GM21619 (cell line): ENCODE results near the gene TRIO.
"Not testable (repeated sequence)": the region's sequence is repeated elsewhere in the genome, so short reads cannot be mapped to it uniquely, and the experiment has no call there.

Experiments used
- ATAC-seq: cut with Tn5 transposase; IDR thresholded peaks from one replicate; pipeline ENCODE4 v1.9.1; 2021; ENCODE audit not compliant: unreplicated experiment

TRIO gene

DNA sequence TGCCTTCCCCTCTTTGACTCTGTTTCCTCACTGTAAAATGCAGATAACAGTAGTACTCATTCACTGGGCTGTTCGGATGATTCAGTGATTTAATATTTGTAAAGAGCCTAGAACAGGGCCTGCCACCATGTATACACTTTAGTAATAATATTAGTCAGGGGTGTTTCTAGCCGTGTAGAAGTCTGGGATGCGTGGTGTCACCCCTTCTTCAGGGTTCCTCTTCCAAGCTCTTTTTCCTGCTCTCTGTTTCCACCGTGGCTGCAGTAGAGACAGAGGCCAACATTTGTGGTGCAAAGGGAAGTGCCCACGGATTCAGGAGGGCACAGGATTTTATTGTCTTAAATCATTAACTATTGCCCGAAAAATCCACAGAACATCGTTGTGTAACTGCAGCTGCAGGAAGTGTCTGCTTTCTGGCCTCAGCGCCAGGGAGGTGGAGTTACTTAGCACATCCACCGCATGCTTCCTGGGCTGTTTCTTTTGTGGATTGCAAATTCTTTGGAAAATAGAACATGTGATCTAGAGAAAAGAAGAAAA lies 61.7 kb downstream of the TRIO start:
- no peak for ATAC-seq

DNA sequence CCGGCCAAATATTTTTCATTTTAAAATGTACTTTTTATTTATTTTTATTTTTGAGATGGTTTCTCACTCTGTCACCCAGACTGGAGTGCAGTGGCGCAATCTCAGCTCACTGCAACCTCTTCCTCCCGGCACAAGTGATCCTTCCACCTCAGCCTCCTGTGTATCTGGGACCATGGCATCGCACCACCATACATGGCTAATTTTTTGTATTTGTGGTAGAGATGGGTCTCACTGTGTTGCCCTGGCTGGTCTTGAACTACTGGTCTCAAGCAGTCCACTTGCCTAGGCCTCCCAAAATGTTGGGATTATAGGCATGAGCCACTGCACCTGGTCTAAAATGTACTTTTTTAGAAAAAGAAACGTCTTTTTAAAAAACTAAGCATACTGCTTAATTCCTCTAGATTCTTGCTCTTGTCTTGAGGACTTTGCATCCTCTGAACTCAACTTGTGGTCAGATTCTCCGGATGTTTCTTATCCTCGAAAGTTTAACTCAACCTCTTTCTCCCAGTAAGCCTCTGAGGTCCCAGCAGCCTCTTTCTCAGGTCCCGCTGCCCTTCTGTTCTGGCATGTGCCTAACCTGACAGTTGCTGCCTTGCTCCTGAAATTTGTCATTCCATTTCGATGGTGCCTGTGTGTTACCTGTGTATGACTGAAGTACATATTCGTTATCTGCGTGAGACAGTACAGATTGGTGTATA lies 63.0 kb downstream of the TRIO start:
- ATAC-seq: no peak

DNA sequence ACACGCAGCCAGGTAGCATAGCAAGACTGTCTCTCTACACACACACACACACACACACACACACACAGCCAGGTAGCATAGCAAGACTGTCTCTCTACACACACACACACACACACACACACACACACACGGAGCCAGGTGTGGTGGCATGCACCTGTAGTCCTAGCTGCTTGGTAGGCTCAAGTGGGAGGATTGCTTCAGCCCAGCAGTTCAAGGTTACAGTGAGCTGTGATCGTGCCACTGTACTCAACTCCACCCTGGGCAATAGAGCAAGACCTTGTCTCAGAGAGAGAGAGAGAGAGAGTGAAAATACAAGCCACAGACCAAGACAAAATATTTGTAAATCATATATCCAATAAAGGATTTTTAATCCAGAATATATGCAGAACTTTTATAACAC lies 64.3 kb downstream of the TRIO start:
- not testable (repeated sequence) for ATAC-seq

DNA sequence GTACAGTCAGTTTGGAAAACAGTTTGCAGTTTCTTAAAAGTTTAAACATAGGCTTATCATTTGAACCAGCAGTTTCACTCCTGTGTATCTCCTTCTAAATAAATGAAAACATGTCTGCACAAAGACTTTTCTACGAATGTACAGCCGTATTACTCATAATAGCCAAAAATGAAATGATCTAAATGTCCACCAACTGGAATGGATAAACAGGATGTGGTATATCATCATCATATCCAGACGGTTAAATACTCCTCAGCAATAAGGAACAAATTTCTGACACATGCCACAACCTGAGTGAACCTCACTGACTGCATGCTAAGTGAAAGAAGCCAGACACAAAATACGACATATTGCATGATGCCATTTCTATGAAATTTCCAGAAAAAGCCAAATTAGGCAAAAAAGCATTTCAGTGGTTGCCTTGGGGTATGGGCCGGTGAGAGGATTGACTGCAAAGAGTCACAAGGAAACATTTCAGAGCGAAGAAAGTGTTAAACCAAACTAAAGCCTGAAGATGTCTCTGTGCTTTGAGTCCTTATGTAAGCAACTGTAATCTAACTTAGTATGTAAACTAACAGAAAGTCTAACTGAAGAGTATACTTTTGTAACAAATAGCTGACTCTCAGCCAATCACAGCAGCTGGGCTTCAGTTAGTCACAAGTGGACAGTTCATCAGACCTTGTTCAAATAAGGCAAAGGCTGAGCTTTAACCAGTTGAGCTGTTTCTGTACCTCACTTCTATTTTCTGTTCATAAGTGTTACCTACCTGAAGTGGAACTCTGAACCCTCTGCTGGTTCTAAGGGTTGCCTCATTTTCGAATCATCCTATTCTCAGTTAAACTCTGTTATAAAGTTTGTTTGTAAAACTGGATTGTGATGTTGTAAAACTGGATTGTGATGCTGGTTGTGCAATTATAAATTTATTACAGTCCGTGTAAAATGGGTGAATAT lies 65.2 kb downstream of the TRIO start:
- peak; percentile 54 for ATAC-seq

DNA sequence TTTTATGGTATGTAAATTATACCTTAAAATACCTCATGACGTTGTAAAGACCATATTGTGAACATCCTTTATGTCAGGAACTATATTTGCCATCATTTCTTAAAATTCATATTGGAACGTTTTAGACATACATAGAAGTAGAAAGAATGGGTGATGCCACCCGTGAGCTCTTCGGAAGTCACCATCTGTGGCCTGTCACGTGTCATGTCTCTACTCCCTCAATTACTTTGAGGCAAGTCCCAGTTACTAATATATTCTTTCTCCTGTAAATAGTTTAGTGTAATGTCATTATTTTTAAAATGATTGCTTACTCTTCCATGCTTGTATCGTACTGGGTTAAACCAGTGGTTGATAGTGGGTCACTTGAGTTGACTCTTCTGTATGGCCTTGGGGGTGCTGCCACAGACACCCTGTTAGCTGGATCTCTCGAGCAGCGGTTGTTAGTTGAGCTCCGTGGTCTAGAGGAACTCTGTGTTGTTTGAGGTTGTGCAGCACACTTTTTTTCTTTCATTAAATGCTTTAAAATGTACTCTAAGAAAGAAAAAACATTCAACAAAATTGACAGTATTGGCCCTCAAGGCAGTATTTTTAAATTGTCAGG lies 66.2 kb downstream of the TRIO start:
- no peak for ATAC-seq

DNA sequence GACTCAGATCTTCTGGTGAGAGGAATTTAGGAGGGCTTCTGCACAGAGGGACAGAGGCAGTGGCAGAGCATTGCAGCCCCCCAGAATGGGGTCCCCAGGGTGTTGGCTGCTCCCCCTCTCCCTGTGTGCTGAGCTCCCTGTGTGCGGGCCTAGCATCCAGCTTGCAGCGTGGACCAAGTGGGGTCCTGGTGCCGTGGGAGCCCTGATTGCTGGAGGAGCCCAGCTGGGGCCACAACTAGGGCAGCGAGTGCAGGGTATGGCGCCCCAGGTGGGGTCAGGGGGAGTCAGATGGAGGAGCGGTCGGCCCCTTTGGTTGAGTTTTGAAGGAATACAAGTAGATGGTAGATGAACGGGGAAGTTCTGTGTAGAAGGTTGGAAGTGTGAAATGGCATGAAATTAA lies 66.7 kb downstream of the TRIO start:
- ATAC-seq: no peak

DNA sequence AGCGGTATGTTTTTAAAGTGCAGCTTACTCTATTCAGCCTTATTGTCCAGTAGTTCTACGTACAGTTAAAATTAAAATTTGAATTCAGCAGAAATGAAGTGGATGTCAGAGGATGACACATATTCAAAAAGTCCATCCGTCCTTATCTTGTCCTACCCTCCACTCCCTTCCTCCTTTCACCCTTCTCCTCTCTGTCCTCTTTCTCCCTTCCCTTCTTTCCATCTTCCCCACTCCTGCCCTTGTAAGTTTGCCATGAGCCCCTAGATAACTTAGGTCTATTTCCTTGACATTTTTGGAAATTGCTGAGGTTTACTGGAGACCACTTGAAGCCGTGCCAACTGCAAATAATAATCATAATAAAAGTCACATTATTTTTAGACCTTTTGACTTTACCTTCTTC lies 67.6 kb downstream of the TRIO start:
- no peak for ATAC-seq

DNA sequence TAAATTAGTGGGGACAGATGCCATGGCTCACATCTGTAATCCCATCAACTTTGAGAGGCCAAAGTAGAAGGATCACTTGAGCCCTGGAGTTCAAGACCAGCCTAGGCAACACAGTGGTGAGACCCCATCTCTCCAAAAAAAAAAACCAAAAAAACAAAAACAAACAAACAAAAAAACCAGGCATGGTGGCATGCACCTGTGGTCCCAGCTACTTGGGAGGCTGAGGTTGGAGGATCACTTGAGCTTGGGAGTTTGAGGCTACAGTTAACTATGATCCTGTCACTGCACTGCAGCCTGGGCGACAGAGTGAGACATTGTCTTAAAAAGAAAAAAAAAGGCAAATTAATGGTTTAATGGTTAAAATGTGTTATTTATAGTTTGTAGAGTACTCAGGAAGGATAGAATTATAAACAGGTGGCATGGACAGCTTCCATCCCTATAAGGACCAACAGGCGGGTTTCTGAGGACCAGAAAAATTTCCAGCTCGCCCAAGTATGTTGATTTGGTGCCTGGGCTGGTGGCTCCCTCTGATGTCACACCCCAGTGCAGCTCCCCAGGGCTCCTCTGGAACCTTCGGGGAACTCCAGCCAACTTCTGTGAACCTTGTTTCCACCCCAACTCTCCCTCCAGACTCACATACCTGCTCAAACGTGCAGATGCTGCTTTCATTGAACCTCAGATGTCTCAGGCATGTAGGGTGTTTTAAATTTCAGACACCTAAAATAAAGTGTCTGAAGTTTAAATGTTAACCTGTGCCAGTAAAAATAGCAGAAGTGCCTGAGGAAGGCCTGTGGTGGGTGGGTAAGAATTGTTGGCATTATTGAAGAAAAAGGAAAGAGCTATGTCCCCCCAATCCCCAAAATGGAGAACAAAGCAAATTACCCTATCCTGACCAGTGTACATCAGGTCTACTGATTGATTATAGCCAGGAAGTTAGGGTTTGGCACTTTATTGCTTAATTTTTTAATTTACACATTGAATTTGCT lies 69.0 kb downstream of the TRIO start:
- ATAC-seq: peak; percentile 25

DNA sequence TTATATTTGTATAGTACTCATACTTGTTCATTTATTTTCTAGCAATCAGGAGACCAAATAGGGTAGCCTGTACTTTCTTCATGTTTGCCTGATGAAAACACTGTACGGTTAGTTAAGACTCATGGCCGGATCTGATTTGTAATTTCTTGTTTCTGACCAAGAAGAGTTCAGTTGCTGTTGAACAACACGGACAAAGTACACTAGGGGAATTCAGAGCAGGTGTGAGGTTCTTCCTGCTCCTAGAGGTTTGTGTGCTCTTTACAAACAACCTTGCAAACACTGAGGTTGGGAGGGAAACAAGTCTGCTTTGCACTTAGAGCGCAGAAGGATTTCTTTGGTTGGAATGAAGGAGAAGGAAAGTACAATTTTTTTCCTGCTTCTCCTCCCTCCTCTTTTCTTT lies 69.7 kb downstream of the TRIO start:
- ATAC-seq: peak; percentile 30

DNA sequence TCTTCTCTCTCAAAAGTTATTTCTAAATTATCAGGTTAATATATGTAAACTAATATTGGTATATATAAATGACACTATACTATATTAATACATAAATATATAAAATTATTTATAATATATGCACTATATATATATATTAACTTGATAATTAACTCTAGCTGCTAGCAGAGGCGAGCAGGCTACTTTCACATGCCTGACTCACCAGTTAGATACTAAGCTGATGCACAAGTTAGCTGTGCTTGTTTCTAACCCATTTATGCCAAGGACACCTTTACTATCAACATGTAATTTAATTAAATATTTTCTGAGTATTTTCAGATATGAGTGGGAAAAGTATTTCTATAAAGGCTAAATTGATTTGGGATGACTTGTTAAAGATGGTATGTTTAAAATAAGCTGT lies 70.1 kb downstream of the TRIO start:
- ATAC-seq: no peak

DNA sequence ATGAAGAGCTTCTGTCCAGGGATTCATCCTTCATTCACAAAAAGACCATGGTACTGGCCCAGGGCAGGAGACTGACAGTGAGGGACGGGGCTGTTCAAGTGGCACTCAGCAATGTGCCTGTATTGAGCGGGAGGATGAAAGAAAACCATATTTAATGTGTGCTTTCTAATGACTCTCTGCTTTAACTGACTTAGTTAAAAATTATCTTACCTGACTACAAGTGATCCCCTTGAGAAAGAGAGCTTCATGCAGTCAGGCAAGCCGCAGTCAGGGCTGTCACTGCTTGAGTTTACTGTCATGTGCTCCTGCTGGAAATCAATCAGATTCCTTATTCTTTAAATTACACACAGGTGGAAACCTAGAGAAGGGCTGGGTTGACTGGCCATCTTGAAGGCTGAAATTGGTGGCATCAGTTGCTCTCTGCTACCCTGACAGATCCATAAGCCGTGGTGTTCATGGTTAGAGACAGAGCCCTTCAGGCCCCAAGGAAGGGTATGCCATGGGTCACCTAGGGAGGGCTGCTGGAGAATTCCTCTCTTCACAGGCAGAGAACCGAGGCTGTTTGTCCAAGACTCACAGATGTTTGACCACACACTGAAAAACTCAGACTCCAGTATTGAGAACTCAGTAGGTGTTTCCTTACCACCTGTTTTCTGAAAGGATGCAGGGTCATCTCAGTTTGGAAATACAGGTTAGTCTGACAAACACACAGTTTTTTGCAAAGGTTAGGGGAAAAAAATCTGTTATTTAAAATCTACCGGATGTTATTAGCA lies 70.9 kb downstream of the TRIO start:
- peak; percentile 33 for ATAC-seq

DNA sequence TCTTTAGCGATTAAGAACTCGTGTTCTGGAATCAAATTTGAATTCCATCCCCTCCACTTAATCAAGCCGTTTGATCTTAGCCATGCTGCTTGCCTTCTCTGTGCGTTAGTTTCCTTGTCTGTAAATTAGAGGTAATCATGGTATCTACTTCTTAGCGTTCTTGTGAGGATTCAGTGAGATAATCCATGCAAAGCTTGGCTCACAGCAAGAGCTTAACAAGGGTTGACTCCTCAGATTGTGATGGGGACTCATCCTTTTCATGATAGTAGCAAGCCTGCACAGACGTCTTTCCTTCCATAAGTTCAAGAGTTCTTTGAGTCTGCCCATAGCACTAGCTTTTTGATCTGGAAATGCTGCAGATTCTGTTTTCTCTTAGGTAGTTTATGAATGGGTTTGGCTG lies 72.8 kb downstream of the TRIO start:
- ATAC-seq: no peak

DNA sequence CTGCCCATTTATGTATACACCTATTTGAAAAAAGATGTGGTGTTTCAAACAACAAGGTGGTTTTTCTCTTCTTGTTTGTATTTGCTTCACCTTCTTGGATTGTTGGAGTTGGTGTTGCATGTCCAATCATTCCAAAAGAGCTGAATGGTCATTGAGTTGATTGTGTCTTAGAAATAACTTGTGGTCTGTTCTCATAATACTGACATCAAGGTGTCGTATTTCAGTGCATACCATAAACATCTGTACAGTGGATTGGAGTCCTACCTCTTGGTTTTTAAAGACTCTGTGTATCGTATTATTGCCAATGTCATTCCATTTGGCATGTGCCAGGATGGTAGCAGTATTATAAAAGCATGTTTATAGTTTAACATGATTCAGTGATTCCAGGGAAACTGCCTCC lies 73.2 kb downstream of the TRIO start:
- ATAC-seq: no peak

DNA sequence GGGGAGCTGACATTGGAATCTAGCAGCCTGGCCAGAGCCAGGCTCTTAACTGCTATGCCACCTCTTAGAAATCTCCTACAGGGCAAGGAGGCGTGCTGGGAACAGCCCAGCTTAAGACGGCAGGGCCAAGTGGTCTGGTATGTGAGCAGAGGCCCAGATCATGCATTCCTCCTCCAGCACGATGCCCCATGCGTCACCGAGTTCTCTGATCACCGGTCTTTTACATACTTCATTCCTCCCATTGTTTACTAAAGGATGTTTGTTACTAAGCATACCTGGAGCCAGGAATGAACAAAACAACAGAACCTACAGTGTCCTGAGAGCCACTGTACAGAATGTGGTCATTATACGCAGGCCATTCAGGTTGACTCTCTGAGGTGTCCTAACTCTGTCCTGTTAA lies 73.8 kb downstream of the TRIO start:
- ATAC-seq: no peak

DNA sequence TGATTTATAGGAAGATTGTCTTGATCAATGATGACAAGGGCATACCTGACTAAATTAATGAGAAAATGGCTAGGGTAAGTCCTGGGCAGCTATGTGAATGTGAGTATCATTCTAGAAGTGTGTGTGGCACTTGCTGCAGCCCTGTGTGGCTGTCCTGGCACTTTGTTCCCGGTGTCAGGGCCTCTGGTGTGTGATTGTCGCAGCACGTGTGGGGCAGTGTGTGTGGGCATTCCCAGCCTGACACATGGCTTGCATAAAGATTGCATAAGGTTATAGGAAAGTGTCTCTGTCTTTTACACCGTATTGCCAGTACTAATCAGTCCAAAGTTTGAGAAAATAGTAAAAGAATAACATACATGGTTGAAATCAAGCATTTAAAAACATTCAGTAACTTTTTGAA lies 74.4 kb downstream of the TRIO start:
- ATAC-seq: no peak

DNA sequence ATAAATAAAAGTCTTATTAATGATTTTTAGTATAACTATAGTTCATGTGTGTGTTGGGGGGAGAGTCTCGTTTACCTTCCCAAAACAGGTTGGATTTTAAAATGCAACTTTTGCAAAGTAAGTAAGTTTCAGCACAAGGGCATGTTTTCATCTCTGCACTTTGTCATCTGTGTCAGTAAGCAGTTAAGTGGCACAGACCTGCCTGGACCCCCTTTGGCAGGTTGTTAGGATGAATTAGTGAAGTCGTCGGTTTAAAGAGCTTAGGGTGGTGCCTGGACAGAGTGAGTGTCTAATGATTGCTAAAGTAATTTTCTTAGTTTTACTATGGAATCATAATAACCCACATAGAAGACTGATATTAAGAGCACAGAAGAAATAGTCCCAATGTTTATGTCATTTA lies 74.9 kb downstream of the TRIO start:
- ATAC-seq: no peak

DNA sequence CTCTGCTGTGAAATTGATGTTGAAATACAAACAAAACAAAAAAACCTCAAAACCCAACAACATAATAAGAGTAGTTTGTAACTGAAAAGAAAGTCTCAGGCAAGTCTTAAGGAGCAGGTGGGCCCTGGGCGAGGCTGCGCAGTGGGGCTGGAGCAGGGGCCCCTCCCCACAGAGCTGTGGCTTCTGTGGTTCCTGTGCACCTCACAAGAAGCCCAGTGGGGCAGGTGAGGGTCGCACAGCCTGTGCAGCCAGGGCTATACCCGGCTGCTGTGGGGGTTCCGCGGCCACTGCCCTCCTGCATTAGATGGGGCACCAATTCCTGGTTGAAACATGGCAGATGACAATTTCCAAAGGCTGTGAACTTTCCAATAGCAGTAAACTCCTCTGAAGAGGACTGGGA lies 75.3 kb downstream of the TRIO start:
- ATAC-seq: no peak

DNA sequence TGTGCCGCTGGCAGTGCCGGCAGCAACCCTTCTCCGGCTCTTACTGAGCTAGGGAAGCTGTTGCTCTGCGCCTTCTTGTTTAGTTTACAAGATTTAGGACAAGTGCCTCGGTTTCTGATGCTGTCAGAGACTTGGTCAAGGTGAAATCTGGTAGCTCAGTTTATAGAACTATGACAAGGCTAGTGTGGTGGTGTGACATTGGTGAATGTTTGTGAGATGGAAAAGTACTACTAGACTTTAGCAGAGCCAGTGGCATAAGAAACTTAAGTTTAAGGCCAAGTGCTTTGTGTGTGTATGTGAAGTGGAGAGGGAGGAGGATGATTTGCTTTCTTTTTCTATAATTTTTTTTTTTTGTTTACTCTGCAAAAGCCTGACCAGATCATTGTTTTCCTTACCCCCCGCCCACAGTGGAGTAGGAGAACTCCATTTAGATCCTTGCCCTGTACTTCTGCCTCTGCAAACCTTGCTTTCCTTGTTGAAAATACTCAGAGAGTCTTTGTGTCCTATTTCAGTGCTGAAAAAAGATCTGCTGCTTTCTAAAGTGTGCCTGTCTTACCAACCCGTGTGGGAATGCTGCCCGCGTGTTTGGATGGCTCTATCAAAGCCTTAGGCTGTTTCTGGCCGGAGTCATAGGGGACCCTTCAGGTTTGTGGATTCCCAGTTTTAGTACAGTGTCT lies 75.9 kb downstream of the TRIO start:
- no peak for ATAC-seq

DNA sequence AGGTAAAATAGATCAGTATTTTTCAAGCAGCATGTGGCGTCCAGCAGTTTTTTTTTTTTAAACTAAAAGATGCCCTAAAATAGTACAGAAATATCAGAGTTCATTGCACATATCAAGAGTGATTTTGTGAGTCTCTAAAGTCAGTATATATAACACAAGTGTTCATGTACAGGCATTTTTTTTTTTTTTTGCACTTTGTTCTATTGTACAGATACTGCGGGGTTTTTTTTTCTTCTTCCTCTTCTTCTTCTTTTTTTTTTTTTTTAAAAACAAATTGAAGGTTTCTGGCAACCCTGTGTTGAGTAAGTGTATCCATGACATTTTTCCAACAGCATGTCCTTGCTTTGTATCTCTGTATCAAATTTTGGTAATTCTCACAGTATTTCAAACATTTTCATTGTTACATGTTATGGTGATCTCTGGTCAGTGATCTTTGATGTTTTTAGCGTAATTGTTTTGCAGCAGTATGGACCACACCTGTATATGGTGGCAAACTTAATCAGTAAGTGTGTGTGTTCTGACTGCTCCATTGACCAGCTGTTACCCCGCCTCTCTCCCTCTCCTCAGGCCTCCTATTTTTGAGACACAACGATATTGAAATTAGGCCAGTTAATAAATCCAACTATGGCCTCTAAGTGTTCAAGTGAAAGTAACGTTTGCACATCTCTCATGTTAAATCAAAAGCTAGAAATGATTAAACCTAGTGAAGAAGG lies 76.8 kb downstream of the TRIO start:
- no peak for ATAC-seq
